IPS-15b (cell line): ENCODE measurements around the gene SRSF3.
"Not testable (repeated sequence)": the region's sequence is repeated elsewhere in the genome, so short reads cannot be mapped to it uniquely, and the experiment has no call there.

ENCODE experiments used
- H3K27me3 ChIP-seq: one replicate; pipeline ENCODE4 v1.6.1; 2013; ENCODE audit warnings: low read length; ENCODE audit not compliant: control insufficient read depth, insufficient read depth
- H3K36me3 ChIP-seq: one replicate; pipeline ENCODE4 v1.6.1; 2013; ENCODE audit warnings: low read length; ENCODE audit not compliant: control insufficient read depth, insufficient read depth
- H3K4me1 ChIP-seq: one replicate; pipeline ENCODE4 v1.6.1; 2013; ENCODE audit warnings: mild to moderate bottlenecking, low read length; ENCODE audit not compliant: control insufficient read depth, insufficient read depth
- H3K4me3 ChIP-seq: one replicate; pipeline ENCODE4 v1.5.1; 2013; ENCODE audit warnings: low read depth, low read length
- H3K9ac ChIP-seq: one replicate; pipeline ENCODE4 v1.6.1; 2013; ENCODE audit warnings: low read depth, mild to moderate bottlenecking, low read length
- H3K9me3 ChIP-seq: one replicate; pipeline ENCODE4 v1.6.1; 2013; ENCODE audit warnings: mild to moderate bottlenecking, low read length; ENCODE audit not compliant: control insufficient read depth, insufficient read depth

SRSF3 gene

DNA sequence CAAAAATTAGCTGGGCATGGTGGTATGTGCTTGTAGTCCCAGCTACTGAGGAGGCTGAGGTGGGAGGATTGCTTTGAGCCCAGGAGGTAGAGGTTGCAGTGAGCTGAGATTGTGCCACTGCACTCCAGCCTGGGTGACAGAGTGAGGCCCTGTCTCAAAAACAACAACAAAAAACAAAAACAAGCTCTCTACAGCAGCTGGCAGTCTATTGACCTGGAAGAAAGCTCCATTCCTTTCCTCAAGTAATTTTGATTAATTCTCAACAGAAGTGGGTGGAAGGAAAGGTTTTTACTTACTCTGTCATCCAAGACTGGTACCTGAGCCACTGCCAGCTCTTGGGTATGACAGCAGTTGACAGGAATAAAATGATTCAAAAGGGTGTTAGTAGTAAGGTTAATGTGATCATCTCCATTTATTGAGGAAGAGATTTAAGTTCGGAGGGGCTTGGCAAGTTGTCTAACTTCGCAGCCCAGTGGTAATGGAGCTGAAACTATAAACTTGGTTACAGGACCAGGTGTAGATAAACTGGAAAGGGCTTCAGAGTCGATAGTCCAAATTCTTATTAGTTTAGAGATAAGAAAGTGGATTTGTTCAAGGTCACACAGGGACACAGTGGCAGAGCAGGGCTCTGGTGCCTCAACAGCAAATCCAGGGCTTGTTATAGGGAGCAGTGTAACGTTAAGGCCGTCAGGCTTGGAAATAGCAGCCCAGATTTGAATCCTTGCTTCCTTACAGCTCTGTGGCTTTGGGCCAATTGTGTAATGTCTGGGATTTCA is 14.8 kb downstream of the SRSF3 start:
- Histone ChIP-seq H3K9me3 (no peaks in the 10 kb centered on the region), H3K27me3 (no peaks in the 10 kb centered on the region), H3K4me3 (no peak overlapping the region), H3K36me3 (peaks cover 18% of the 10 kb centered on the region), H3K4me1 (peaks cover 3% of the 10 kb centered on the region), H3K9ac (no peak overlapping the region)

- no peaks in the 10 kb centered on the region for H3K27me3 ChIP-seq
- H3K9ac ChIP-seq = no peak overlapping the region
- H3K36me3 ChIP-seq = peaks cover 12% of the 10 kb centered on the region
- no peaks in the 10 kb centered on the region for H3K9me3 ChIP-seq
- no peak overlapping the region for H3K4me3 ChIP-seq
- H3K4me1 ChIP-seq = peaks cover 3% of the 10 kb centered on the region
Observed at GRCh38 chr6:36609582-36609981, 15.4 kb downstream of the SRSF3 start.

DNA sequence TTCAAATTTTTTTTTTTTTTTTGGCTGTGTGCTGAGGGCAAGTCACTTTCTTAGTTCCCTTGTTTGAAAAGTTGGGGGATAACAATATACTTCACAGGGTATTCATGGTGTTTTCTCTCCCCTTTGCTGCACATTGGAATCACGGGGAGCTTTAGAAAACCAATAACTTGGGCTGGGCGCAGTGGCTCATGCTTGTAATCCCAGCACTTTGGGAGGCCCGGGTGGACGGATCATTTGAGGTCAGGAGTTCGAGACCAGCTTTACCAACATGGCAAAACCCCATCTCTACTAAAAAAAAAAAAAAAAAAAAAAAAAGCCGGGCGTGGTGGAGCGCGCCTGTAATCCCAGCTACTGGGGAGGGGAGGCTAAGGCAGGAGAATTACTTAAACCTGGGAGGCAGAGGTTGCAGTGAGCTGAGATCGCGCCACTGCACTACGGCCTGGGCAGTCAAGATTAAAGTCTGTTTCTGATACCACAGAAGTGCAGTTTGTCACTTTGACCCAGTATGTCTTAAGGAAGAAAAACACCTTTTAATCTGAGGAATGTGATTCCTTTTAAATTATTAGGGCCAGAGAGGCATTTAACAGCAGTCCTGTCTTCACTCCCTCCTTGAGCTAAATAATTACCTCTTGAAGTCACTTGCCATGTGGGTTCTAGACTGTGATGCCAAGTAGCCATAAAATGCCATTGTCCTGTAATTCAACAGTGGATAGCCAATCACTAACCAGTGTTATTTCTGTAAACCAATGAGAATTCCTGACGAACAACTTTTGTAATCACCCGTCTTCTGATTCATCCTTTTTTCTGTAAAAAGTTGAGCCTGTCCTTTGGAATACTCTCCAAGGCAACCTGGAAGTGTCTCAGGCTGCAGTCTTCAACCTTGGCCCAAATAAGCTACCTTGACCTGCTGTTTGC is 16.1 kb downstream of the SRSF3 start:
- Histone ChIP-seq H3K9me3 (no peaks in the 10 kb centered on the region), H3K36me3 (peaks cover 5% of the 10 kb centered on the region), H3K4me3 (no peak overlapping the region), H3K4me1 (peaks cover 3% of the 10 kb centered on the region), H3K9ac (no peak overlapping the region), H3K27me3 (no peaks in the 10 kb centered on the region)

DNA sequence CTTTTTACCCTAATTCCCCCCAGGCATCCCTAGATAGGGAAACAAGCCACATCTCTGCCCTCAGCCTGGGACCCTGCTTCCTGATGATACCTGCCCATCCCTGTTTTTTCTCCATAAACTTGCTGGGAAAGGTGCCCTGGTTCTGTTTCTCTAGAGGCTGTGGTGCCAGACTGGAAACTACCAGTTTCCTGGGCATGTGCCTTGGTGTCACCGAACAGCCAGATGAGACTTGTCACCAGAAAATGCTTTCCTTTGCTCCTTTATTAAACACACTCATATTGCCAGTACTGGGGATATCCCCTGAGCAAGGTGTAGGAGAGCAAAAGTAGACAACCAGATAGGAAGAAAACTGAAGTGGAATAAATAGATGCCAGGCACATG is 16.8 kb downstream of the SRSF3 start:
- no peaks in the 10 kb centered on the region for H3K27me3 ChIP-seq
- H3K4me1 ChIP-seq = no peaks in the 10 kb centered on the region
- H3K9me3 ChIP-seq = no peaks in the 10 kb centered on the region
- H3K9ac ChIP-seq = no peak overlapping the region
- H3K36me3 ChIP-seq = peaks cover 3% of the 10 kb centered on the region
- no peak overlapping the region for H3K4me3 ChIP-seq

- H3K4me3 ChIP-seq, H3K36me3 ChIP-seq, H3K4me1 ChIP-seq: not testable (repeated sequence)
Observed at GRCh38 chr6:36611679-36612078, 17.5 kb downstream of the SRSF3 start.

DNA sequence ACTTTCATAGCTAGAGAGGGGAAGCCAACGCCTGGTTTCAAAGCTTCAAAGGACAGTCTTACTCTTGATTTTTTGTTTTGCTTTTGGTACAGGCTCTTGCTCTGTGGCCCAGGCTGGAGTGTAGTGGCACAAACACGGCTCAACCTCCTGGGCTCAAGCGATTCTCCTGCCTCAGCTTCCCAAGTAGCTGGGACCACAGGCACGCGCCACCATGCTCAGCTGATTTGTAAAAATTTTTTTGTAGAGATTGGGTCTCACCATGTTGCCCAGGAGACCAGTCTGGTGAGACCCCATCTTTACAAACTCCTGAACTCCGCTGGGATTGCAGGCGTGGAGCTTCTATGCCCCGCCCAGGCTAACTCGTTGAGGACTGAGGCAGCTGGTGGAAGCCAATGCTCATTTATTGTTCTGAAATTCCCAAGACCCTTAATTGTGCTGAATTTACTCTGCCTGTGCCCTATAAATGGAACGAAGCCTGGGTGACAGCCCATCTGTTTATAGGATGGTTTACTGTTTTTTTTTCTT is 18.0 kb downstream of the SRSF3 start:
- no peaks in the 10 kb centered on the region for H3K9me3 ChIP-seq

More at GRCh38 chr6:36611679-36612078, 17.5 kb downstream of the SRSF3 start:
- H3K27me3 ChIP-seq, H3K9me3 ChIP-seq, H3K9ac ChIP-seq: not testable (repeated sequence)

GRCh38 chr6:36613200-36613995 is 19.2 kb downstream of the SRSF3 start:
- Histone ChIP-seq H3K4me3 (no peak overlapping the region), H3K36me3 (peaks cover 3% of the 10 kb centered on the region), H3K4me1 (no peaks in the 10 kb centered on the region), H3K9me3 (no peaks in the 10 kb centered on the region), H3K27me3 (no peaks in the 10 kb centered on the region), H3K9ac (no peak overlapping the region)

More for the DNA sequence above, 18.0 kb downstream of the SRSF3 start:
- no peaks in the 10 kb centered on the region for H3K27me3 ChIP-seq
- H3K4me1 ChIP-seq = no peaks in the 10 kb centered on the region
- H3K4me3 ChIP-seq = no peak overlapping the region
- H3K36me3 ChIP-seq = peaks cover 3% of the 10 kb centered on the region
- no peak overlapping the region for H3K9ac ChIP-seq

DNA sequence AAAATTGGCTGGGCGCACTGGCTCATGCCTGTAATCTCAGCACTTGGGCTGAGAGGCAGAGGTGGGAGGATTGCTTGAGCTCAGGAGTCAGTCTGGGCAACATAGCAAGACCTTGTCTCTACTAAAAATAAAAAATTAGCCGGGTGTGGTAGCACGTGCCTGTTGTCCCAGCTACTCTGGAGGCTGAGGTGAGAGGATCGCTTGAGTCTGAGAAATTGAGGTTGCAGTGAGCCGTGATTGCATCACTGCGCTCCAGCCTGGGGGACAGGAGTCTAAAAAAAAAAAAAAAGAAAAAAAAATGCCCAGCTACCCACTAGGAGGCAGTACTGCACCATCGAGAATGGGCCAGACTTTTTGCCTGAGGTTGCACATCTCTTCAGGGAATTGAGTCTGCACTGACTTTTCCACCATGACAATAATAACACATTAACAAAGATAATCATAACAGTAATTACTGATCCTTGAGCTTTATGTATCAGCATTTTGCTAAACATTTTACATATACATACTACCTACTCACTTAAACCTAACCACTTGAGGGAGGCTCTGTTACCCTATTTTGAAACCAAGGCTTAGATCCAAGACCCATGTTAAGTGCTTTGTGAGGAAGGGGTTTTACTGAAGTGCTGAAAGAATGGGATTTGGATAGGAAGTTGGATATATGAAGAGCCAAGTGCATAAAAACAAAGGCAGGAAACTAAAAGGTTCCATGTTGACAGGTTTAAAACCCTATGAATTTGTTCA is 21.0 kb downstream of the SRSF3 start:
- no peaks in the 10 kb centered on the region for H3K9me3 ChIP-seq
- H3K36me3 ChIP-seq = peaks cover 3% of the 10 kb centered on the region
- H3K4me1 ChIP-seq = peaks cover 2% of the 10 kb centered on the region
- H3K9ac ChIP-seq = no peak overlapping the region
- H3K27me3 ChIP-seq = no peaks in the 10 kb centered on the region
- no peak overlapping the region for H3K4me3 ChIP-seq

DNA sequence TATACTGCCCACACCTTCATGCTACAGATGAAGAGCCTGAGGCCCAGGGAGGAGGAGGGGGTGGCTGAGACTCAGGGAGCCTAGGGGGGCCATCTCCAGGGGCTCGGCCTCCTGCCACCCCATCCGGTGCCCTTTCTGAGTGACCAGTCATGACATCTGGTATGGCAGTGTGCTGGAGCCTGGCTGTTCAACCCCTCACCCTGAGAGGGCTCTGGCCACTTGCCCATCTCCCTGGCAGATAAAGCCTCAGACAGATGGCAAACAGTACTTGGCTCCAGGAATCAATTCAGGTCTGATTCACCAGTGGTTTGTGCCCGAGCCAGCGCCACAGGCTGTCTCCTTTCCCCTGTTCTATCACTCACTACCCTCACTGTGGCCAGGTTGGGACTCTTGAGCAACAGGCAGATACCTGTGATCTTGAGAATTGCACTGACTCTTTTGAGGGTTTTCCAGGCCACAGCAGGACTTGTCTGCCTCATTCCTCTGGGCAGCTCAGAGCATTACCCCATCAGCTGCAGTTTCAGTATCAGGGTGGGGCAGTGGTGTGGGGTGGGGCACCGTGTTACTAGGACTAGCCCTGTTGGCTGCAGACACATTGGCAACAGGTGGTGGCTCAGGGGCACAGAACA is 22.8 kb downstream of the SRSF3 start:
- Histone ChIP-seq H3K36me3 (peaks cover 2% of the 10 kb centered on the region), H3K4me1 (peaks cover 2% of the 10 kb centered on the region), H3K27me3 (no peaks in the 10 kb centered on the region), H3K9ac (no peak overlapping the region), H3K4me3 (no peak overlapping the region), H3K9me3 (no peaks in the 10 kb centered on the region)

- H3K9ac ChIP-seq = no peak overlapping the region
Observed at GRCh38 chr6:36618366-36619355, 24.5 kb downstream of the SRSF3 start.

More at GRCh38 chr6:36618366-36619355, 24.5 kb downstream of the SRSF3 start:
- Histone ChIP-seq H3K4me3 (no peak overlapping the region), H3K27me3 (no peaks in the 10 kb centered on the region), H3K36me3 (no peaks in the 10 kb centered on the region), H3K4me1 (peaks cover 4% of the 10 kb centered on the region), H3K9me3 (no peaks in the 10 kb centered on the region)
